ENCODE data around the gene OARD1.
"Not testable (repeated sequence)": the region's sequence is repeated elsewhere in the genome, so short reads cannot be mapped to it uniquely, and the experiment has no call there.

Gene OARD1, protein sequence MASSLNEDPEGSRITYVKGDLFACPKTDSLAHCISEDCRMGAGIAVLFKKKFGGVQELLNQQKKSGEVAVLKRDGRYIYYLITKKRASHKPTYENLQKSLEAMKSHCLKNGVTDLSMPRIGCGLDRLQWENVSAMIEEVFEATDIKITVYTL

DNA sequence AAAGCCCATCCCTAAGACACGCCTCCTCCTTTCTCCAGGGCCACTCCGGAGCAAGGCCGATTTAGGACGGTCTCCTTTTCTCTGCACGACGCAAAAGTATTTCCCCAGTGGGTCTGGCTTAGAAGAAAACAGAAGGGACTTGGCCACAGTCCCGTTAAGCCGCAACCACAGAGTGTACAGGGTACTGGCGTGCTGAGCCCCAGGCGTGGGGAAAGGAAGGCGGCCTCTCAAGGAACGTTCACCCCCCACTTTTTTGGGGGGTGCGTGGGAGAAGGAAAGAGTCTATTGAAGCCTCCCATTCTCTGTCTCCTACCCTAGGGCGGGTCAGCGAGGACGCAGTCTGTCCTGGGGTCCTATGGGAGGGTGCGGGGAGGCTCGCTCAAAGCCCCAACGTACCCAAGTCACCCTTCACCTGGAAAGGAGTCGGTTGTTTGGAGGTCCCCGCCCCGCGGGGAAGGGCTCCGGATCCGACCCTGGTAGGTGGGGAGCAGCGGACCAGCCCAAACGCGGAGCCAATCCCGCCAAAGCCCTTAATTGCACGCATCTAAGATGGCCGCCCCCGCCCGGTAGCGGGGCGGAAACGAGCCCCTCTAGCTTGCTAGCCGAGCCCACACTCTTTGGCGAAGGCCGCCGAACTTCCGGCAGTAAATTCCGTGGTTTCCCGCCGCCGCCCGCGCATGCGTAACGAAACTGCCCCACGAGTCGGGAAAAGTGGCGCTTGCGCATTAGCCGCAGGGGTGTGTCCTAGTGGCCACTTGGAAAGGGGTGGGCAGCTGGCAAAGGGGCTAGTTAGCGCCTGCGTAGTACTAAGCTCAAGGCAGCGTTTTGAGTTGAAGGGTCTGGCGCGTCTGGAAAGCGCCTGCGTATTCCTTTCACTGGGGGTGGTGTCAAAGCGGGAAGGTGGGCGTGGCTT, at the start of gene OARD1:
TSS of gene OARD1 (minus strand) at position 434 of the 913 bp plus-strand sequence. CDS start 722 bp downstream, outside the sequence.
- DNase-seq = peak; percentile 99

GRCh38 chr6:41120058-41120457, 47.9 kb upstream of the OARD1 start:
- no peak for DNase-seq

DNA sequence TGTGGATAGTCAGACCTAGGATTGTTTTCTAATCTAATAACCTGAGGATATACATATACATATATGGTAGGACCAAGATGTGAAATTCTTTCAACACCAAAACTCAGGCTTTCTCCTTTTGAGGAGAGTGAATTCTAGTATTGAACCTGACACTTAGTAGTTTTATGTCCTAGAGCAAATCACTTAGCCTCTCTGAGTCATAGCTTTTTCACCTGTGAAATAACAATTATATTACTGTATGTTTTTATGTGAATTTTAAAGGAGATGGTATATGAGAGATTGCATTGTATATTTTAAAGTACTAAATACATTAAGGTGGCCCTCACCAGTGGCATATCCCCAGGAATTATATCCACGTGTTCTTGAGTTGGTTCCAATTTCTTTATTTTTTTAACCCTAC, 47.4 kb upstream of the OARD1 start:
- DNase-seq = no peak

- not testable (repeated sequence) for DNase-seq
Observed at GRCh38 chr6:41115027-41115426, 42.9 kb upstream of the OARD1 start.

DNA sequence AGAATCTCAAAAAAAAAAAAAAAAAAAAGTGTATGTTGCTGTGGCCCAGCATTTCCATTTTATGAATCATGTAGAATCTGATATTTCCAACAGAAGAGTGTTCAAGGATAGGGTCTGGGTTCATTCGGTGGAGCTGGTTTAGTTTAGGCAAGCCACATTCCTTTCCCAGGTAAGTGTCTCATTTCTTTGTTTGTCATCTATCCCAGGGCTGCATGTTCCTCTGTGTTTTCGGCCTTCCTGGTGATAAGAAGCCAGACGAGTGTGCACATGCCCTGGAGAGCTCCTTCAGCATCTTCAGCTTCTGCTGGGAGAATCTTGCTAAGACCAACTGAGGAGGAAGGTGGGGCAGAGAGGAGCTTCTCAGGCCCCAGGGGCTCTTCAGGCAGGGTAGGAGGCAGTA, 38.9 kb upstream of the OARD1 start:
- no peak for DNase-seq

DNA sequence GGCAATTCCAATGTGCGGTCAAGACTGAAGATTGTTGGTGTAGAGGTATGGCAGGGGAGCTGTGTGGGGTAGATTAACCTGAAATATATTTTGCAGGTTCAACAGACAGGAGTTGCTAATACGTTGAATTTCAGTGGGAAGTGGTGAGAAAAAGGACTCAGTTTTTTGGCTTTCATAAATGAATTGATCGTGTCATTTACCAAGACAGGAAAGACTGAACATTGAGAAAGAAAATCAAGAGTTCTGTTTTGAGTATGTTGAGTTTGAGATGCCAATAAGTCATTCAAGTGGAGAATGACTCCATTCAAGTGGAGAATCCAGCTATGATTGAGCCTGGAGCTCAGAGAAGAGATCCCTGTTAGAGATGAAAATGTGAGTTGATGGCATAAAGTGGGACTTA, 31.7 kb upstream of the OARD1 start:
- DNase-seq = no peak

DNA sequence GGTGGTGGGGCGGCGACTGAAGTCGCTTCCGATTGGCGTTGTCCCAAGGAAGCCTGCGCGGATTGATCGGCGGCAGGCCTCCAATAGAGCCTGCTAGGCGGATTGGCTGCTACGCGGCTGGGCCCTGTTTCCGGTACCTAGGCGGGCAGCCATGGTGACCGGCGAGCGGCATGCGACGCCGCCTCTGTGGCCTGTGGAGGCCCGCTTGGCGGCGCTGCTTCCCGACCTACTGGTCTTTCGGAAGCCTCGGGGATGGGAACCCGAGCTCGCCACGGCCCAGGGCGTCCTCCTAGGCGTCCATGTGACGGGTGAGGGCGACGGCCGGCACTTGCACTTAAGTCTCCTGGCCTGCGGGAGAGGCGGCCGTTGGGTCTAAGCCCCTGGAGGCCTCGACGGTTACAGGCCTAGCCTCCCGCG, 28.7 kb upstream of the OARD1 start:
- no peak for DNase-seq

DNA sequence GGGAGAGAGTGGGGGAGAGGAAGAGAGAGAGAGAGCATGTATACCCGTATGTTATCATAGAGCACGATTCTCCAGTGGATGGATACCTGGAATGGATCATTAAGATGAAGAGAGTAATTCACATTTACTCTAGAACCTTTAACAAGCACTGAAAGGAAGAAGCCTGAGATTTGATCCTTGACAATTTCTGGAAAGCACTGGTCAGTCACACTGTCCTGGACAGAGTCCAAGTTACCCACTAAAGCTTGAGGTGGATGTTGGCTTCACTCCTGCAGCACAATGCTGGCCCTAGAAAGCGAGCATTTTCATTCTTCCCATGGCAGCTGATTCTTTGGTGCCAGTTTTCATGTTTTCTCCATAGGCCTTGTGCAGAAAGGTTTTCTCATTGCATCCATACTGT, 26.2 kb upstream of the OARD1 start:
- no peak for DNase-seq

- DNase-seq = peak; percentile 82
Observed at GRCh38 chr6:41097467-41098090, 25.4 kb upstream of the OARD1 start.

- no peak for DNase-seq
Observed at GRCh38 chr6:41093729-41094128, 21.6 kb upstream of the OARD1 start.

GRCh38 chr6:41092421-41093140, 20.4 kb upstream of the OARD1 start:
- peak; percentile 11 for DNase-seq

GRCh38 chr6:41090841-41091761, 18.9 kb upstream of the OARD1 start:
- DNase-seq = no peak

DNA sequence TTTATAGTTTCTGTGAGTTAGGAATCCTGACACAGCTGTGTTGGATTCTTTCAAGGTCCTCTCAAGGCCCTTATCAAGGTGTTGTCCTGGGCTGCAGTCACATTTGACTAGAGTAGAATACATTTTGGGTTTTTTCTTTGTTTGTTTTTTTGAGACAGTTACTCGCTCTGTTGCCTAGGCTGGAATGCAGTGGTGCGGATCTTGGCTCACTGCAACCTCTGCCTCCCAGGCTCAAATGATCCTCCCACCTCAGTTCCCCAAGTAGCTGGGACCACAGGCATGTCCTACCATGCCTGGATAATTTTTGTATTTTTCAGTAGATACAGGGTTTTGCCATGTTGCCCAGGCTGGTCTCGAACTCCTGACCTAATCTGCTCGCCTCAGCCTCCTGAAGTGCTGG, 16.3 kb upstream of the OARD1 start:
- DNase-seq = peak; percentile 13

- DNase-seq = no peak
Observed at GRCh38 chr6:41085182-41085581, 13.0 kb upstream of the OARD1 start.

- DNase-seq = no peak
Observed at GRCh38 chr6:41083072-41083471, 10.9 kb upstream of the OARD1 start.

DNA sequence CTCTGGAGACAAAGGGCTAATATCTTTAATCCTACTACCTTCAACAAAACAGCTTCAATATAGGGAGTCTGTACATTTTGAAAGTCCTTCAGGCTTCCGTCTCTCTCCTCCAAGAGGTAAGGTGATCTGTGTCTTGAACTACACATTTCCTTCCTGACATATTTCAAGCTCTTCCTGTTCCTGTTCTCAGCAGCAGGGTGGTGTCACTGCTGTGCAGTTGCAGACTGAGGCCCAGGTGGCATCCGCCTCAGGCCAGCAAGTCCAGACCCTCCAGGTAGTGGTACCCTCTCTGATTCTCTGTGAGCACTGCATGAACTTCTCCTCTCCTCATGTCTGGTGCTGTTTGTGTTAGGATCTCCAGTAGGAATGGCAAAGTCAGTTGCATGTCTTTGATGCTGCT, 8.5 kb upstream of the OARD1 start:
- no peak for DNase-seq

DNA sequence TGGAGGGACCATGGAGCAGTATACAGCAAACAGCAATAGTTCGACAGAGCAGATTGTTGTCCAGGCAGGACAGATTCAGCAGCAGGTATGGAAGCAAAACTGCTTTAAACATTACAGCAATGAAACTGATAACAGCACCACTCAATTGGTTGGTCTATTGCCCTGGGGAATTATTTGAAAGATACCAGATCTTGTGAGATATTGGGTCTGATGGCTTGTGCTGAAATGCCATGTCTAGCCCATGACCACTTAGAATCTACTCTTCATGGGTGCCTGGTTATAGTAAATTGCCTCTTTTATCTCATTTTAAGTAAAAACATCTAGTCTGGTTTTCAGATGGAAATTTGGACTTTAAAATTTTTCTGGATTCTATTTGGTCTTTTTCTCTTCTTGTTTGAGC, 6.9 kb upstream of the OARD1 start:
- no peak for DNase-seq

DNA sequence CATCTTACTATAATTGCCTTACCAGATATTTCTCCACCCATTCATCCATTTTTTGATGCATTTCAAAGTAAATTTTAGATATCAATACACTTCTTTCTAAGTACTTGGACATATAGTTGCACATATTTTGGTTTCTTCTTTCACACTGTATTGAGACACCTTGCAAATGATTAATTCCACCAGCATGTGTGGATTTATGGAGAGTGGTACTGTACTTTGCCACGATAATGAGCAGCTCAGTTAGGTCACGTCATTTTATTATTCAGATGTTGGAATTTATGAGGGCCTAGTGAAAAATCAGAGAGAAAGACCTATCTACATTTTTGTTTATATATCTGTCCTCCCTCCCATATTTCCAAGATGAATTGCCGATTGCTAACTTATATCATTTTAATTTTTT, 5.9 kb upstream of the OARD1 start:
- DNase-seq = no peak

GRCh38 chr6:41077536-41077935, 5.4 kb upstream of the OARD1 start:
- DNase-seq = no peak

DNA sequence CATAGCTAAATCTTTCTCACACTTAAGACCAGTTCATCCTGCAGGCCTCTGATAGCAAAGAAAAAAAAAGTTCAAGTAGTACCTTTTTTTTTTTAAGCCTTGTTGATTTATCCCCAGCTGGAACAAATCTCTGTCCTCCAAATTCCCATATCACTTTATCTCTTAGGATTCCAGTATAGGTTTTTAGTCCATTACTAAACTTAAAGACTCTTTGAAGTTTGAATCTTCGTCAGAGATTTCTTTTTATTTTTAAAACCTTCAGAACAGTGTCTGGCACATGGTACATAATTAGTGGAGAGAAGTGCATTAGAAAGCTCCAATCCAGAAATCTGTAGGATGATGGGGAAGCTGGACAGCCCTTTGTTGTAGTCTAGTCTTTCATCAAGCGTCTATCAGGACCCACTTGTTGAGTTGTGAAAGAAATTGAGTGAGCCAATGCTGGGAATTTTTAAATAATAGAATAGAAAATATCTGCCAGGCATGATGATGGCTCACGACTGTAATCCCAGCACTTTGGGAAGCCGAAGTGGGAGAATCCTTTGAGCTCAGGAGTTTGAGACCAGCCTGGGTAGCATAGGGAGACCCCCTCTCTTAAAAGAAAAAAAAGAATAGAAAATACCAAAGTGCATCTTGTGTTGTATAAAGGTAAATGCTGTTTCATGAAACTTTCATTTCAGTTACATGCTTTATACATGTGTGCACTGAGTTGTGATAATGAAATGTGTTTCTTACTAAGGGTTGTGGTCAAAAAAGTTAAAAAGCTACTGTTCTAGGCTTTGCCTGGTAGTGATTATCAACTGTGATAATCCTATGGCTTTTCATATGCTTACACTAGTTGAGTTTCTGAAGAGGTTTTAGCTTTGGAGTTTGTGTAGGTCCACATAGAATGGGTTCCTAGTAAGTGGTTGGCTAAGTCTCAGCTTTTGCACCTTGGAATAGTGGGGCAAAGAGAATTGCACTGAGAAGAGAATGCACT, 3.8 kb upstream of the OARD1 start:
- no peak for DNase-seq
